Measurements from ENCODE around the gene PLEKHH1.

GRCh38 chr14:67487937-67488893 lies 44.9 kb upstream of the PLEKHH1 start, which contains the start of gene TMEM229B:
- TF ChIP-seq YY1 (IDR thresholded peaks at IDR 0.05), result no peak
- no peak for TF ChIP-seq GABPA (IDR thresholded peaks at IDR 0.05 in 1 of 2, conservative IDR thresholded peaks at IDR 0.05 in 1 of 2)
- no peak for TF ChIP-seq REST (IDR thresholded peaks at IDR 0.05)
- no peak for TF ChIP-seq ZBTB33 (IDR thresholded peaks at IDR 0.05)
- TF ChIP-seq CTCF (IDR thresholded peaks at IDR 0.05; ENCODE audit: low read depth, low read length, missing input control), result no peak
- no peak for TF ChIP-seq JUND (IDR thresholded peaks at IDR 0.05)
- TF ChIP-seq TAF1 (conservative IDR thresholded peaks at IDR 0.05), result no peak
- TF ChIP-seq RAD21 (IDR thresholded peaks at IDR 0.05), result no peak
- TF ChIP-seq SP1 (IDR thresholded peaks at IDR 0.05), result no peak
- TF ChIP-seq RXRA (IDR thresholded peaks at IDR 0.05), result no peak
- no peak for TF ChIP-seq EGR1 (IDR thresholded peaks at IDR 0.05; ENCODE audit: low read depth in 2 of 2)
- TF ChIP-seq MAX (IDR thresholded peaks at IDR 0.05), result no peak
- TF ChIP-seq ATF3 (IDR thresholded peaks at IDR 0.05), result no peak
- no peak for TF ChIP-seq NR2F2 (IDR thresholded peaks at IDR 0.05)

Data from liver (tissue), 3 donors.